WTC11 (cell line): ENCODE results near the gene MYL12B. TPM values are rescaled to one million over a fixed set of nuclear protein-coding genes. Genes with fewer than 3 reads are reported as not detected.
A peak's percentile ranks its signal among the peaks of the same experiment; 100 is the strongest.

Source experiments
- ATAC-seq: fragments of 200-7000 bp; cut with Tn5 transposase; 2 replicates; pipeline ENCODE4 v1.10.0; 2021; ENCODE audit warnings: mild to moderate bottlenecking, moderate library complexity
- CTCF ChIA-PET: fragments of 300-600 bp; sonication (Branson Sonifier 250); formaldehyde crosslinking; loops from one replicate; lab custom pipeline; 2021; ENCODE audit warnings: antibody characterized with exemption; lab: Charles Lee
- POLR2A ChIA-PET: fragments of 350-600 bp; sonication (Branson Sonifier 250); formaldehyde crosslinking; loops from one replicate; lab custom pipeline; 2021; ENCODE audit warnings: antibody characterized with exemption; lab: Charles Lee
- DNase-seq: peaks from one replicate; pipeline ENCODE4 v3.0.0; 2021; ENCODE audit warnings: low spot score
- H3K27ac Mint-ChIP-seq: 2 replicates; pipeline ENCODE4 v1.8.0; 2021; ENCODE audit warnings: mixed read lengths
- H3K27me3 Mint-ChIP-seq: 2 replicates; pipeline ENCODE4 v1.8.0; 2021; ENCODE audit warnings: low read depth, mild to moderate bottlenecking, moderate library complexity, mixed read lengths
- H3K36me3 Mint-ChIP-seq: 2 replicates; pipeline ENCODE4 v1.8.0; 2021; ENCODE audit warnings: mixed read lengths
- H3K4me1 Mint-ChIP-seq: 2 replicates; pipeline ENCODE4 v1.8.0; 2022; ENCODE audit warnings: mixed read lengths
- H3K4me3 Mint-ChIP-seq: 2 replicates; pipeline ENCODE4 v1.8.0; 2021; ENCODE audit warnings: mild to moderate bottlenecking, moderate library complexity, mixed read lengths
- H3K9me3 Mint-ChIP-seq: 2 replicates; pipeline ENCODE4 v1.8.0; 2021; ENCODE audit warnings: mixed read lengths
- ARID4B ChIP-seq: sonication (generic); formaldehyde crosslinking; IDR thresholded peaks from 2 replicates; pipeline ENCODE4 v1.8.0; 2023; ENCODE audit warnings: missing genetic modification reagents, mild to moderate bottlenecking, borderline replicate concordance
- CREB1 ChIP-seq: sonication (generic); formaldehyde crosslinking; IDR thresholded peaks from 2 replicates; pipeline ENCODE4 v1.8.0; 2023; ENCODE audit warnings: mild to moderate bottlenecking, missing genetic modification reagents
- ERG ChIP-seq: fragments of 250-450 bp; sonication (Bioruptor Pico); IDR thresholded peaks from 2 replicates; pipeline ENCODE4 v1.8.0; 2021; ENCODE audit warnings: mild to moderate bottlenecking
- FOXJ3 ChIP-seq: sonication (generic); formaldehyde crosslinking; IDR thresholded peaks from 2 replicates; pipeline ENCODE4 v1.9.0; 2021; ENCODE audit warnings: missing genetic modification reagents, mild to moderate bottlenecking, borderline replicate concordance
- GTF2I ChIP-seq: fragments of 250-450 bp; sonication (Bioruptor Pico); conservative IDR thresholded peaks from 2 replicates; pipeline ENCODE4 v1.4.0; 2021; ENCODE audit warnings: mild to moderate bottlenecking
- JUN ChIP-seq: sonication (generic); formaldehyde crosslinking; IDR thresholded peaks from 2 replicates; pipeline ENCODE4 v1.8.0; 2023; ENCODE audit warnings: mild to moderate bottlenecking, missing genetic modification reagents
- RORB ChIP-seq: fragments of 250-450 bp; sonication (Bioruptor Pico); IDR thresholded peaks from 2 replicates; pipeline ENCODE4 v1.9.0; 2021; ENCODE audit warnings: mild to moderate bottlenecking
- SMAD3 ChIP-seq: sonication (generic); formaldehyde crosslinking; IDR thresholded peaks from 2 replicates; pipeline ENCODE4 v1.8.0; 2022; ENCODE audit warnings: missing genetic modification reagents, mild to moderate bottlenecking, borderline replicate concordance
- ZNF423 ChIP-seq: fragments of 250-450 bp; sonication (Bioruptor Pico); IDR thresholded peaks from 2 replicates; pipeline ENCODE4 v2.1.2; 2022; ENCODE audit warnings: mild to moderate bottlenecking, moderate library complexity
- ZNF532 ChIP-seq: fragments of 250-450 bp; sonication (Bioruptor Pico); IDR thresholded peaks from 2 replicates; pipeline ENCODE4 v1.9.0; 2021; ENCODE audit warnings: mild to moderate bottlenecking, borderline replicate concordance
- ZSCAN18 ChIP-seq: fragments of 250-450 bp; sonication (Bioruptor Pico); IDR thresholded peaks from 2 replicates; pipeline ENCODE4 v2.1.2; 2022; ENCODE audit warnings: mild to moderate bottlenecking, moderate library complexity
- total RNA-seq: library from RNA; stranded (reverse); gene quantifications from 3 replicates; pipeline ENCODE4 v1.2.3, GENCODE V29; 2021
- TF ChIP-seq, protein P1 (sequence below): sonication (generic); formaldehyde crosslinking; IDR thresholded peaks from 2 replicates; pipeline ENCODE4 v1.8.0; 2022; ENCODE audit warnings: mild to moderate bottlenecking, missing genetic modification reagents
- TF ChIP-seq, protein P2 (sequence below): fragments of 200-600 bp; IDR thresholded peaks from 2 replicates; pipeline ENCODE4 v1.8.0; 2022; ENCODE audit warnings: antibody characterized with exemption

The MYL12B gene
- total RNA-seq, 1 experiment from 2014 or later: 173 TPM

DNA sequence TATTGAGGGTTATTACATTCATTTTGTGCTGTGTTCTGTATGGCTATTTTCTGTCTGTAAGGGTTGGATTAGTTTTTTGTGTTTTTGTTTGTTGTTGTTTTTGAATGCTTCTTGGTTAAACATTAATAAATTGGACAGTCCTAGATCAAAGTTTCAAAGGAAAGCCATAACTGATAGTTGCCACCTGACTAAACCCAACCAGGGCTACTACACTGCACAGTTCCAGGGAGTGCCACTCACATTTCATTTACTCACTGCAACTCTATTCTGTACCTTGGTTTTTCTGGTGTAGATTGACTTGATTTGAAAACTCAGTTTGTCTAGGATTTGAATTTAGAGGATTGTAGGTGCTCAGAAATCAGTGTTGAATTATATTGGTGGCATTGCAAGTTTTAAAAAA, 6.4 kb downstream of the MYL12B start:
- H3K27ac Mint-ChIP-seq: peak overlapping the region; percentile 5; the same call in 1 of the 2 replicates
- peaks cover 46% of the 10 kb centered on the region for H3K4me1 Mint-ChIP-seq
- no peaks in the 10 kb centered on the region for H3K27me3 Mint-ChIP-seq
- peaks cover 5% of the 10 kb centered on the region; the same call in 1 of the 2 replicates for H3K36me3 Mint-ChIP-seq
- no peak for ATAC-seq
- CTCF ChIA-PET: no interaction called here
- no peak overlapping the region for H3K4me3 Mint-ChIP-seq
- TF ChIP-seq GTF2I (CRISPR knock-in tag): no peak
- TF ChIP-seq SMAD3 (CRISPR knock-in tag): no peak
- TF ChIP-seq, protein P1, sequence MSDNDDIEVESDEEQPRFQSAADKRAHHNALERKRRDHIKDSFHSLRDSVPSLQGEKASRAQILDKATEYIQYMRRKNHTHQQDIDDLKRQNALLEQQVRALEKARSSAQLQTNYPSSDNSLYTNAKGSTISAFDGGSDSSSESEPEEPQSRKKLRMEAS (CRISPR knock-in tag): no peak
- TF ChIP-seq CREB1 (CRISPR knock-in tag): no peak
- TF ChIP-seq ZNF532 (CRISPR knock-in tag): no peak
- no peak for TF ChIP-seq JUN (CRISPR knock-in tag)
- TF ChIP-seq ARID4B (CRISPR knock-in tag): no peak
- TF ChIP-seq ZNF423 (CRISPR knock-in tag): no peak
- TF ChIP-seq ERG (CRISPR knock-in tag): no peak
- no peak for TF ChIP-seq RORB
- TF ChIP-seq FOXJ3: no peak
- TF ChIP-seq, protein P2, sequence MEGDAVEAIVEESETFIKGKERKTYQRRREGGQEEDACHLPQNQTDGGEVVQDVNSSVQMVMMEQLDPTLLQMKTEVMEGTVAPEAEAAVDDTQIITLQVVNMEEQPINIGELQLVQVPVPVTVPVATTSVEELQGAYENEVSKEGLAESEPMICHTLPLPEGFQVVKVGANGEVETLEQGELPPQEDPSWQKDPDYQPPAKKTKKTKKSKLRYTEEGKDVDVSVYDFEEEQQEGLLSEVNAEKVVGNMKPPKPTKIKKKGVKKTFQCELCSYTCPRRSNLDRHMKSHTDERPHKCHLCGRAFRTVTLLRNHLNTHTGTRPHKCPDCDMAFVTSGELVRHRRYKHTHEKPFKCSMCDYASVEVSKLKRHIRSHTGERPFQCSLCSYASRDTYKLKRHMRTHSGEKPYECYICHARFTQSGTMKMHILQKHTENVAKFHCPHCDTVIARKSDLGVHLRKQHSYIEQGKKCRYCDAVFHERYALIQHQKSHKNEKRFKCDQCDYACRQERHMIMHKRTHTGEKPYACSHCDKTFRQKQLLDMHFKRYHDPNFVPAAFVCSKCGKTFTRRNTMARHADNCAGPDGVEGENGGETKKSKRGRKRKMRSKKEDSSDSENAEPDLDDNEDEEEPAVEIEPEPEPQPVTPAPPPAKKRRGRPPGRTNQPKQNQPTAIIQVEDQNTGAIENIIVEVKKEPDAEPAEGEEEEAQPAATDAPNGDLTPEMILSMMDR: no peak
- TF ChIP-seq ZSCAN18: no peak
- POLR2A ChIA-PET: no interaction called here
- DNase-seq: no peak
- H3K9me3 Mint-ChIP-seq: no peaks in the 10 kb centered on the region
